K562 (cell line): Measurements from ENCODE around the gene PIP5K1B. TPM values are rescaled to one million over a fixed set of nuclear protein-coding genes. Genes with fewer than 3 reads are reported as not detected.

Source experiments
- ATAC-seq: fragments of 200-7000 bp; cut with Tn5 transposase; 3 replicates; pipeline ENCODE4 v1.9.1; 2020; ENCODE audit warnings: moderate library complexity
- BruUV-seq: library from RNA; stranded (reverse); fragments of 400-500 nt; replicated peaks from 2 replicates; lab custom pipeline; 2021; lab: Mats Ljungman, UMichigan
- CTCF ChIA-PET: fragments of 300-600 bp; formaldehyde crosslinking; extraction: SDS; loops from one replicate; lab custom pipeline; 2021; ENCODE audit warnings: low intra/inter-chr PET ratio; lab: Yijun Ruan, JAX
- POLR2A ChIA-PET: fragments of 300-600, 350-650 bp; sonication (Branson Sonifier 250); formaldehyde crosslinking; extraction: SDS; loops from one replicate; lab custom pipeline; 2021; ENCODE audit warnings: antibody characterized with exemption, inconsistent platforms; lab: Yijun Ruan, JAX
- DNase-seq, 4 experiments: peaks; one replicate each; pipeline versions ENCODE4 v3.0.0 to v3.0.0-alpha.2; 2011 to 2018; ENCODE audit warnings: low spot score in 3 of 4, mixed read lengths in 3 of 4; ENCODE audit errors: extremely low read depth in 1 of 4
- FAIRE-seq: peaks from 2 replicates; lab custom pipeline; 2011; peaks lifted over from hg19 to GRCh38; lab: Jason Lieb, UNC
- H2AFZ ChIP-seq: 2 replicates; pipeline ENCODE4 v1.6.0; 2011; ENCODE audit warnings: low read depth, low read length, control low read depth, inconsistent platforms
- H3K27ac ChIP-seq: fragments of 200-600 bp; 3 replicates; pipeline ENCODE4 v1.8.0; 2011; ENCODE audit warnings: low read depth, mild to moderate bottlenecking, control low read depth, inconsistent platforms, low read length, moderate library complexity, mixed read lengths; ENCODE audit errors: extremely low read depth
- H3K27me3 ChIP-seq, 2 experiments: fragments of 300-600 bp in 1 of 2; 2 replicates in 1 of 2; 3 replicates in 1 of 2; pipeline versions ENCODE4 v1.6.0 to v1.8.0; 2011; ENCODE audit warnings: inconsistent platforms in 2 of 2, low read length in 2 of 2, mild to moderate bottlenecking in 1 of 2, mixed read lengths in 1 of 2, moderate library complexity in 1 of 2; ENCODE audit not compliant: control insufficient read depth in 2 of 2, insufficient read depth in 2 of 2
- H3K36me3 ChIP-seq: fragments of 300-600 bp; 3 replicates; pipeline ENCODE4 v1.8.0; 2011; ENCODE audit warnings: mild to moderate bottlenecking, low read length, inconsistent platforms; ENCODE audit not compliant: control insufficient read depth, insufficient read depth
- H3K4me1 ChIP-seq, 2 experiments: fragments of 200-600 bp in 1 of 2; replicated peaks in 1 of 2; 2 replicates in 1 of 2; 3 replicates in 1 of 2; pipeline versions ENCODE4 v1.5.1 to v1.8.0; 2011; ENCODE audit warnings: inconsistent platforms in 2 of 2, low read length in 2 of 2, mild to moderate bottlenecking in 1 of 2, mixed read lengths in 1 of 2, moderate library complexity in 1 of 2; ENCODE audit not compliant: control insufficient read depth in 2 of 2, insufficient read depth in 2 of 2
- H3K4me2 ChIP-seq: 2 replicates; pipeline ENCODE4 v1.6.1; 2011; ENCODE audit warnings: low read length, control low read depth, inconsistent platforms, mixed read lengths; ENCODE audit not compliant: insufficient read depth
- H3K4me3 ChIP-seq: fragments of 200-600 bp; sonication (generic), shearing (Covaris generic); 2 replicates; pipeline ENCODE4 v1.5.1; 2016; ENCODE audit warnings: control low read depth, inconsistent platforms
- H3K79me2 ChIP-seq: fragments of 200-600 bp; 3 replicates; pipeline ENCODE4 v1.8.0; 2011; ENCODE audit warnings: low read length, inconsistent platforms; ENCODE audit not compliant: control insufficient read depth, insufficient read depth
- H3K9ac ChIP-seq, 2 experiments: 2 replicates each; pipeline versions ENCODE4 v1.6.0 to v1.6.1; 2011; ENCODE audit warnings: low read depth in 2 of 2, low read length in 2 of 2, control low read depth in 1 of 2, inconsistent platforms in 1 of 2, mild to moderate bottlenecking in 1 of 2, mixed read lengths in 1 of 2; ENCODE audit not compliant: insufficient read depth in 1 of 2
- H3K9me1 ChIP-seq: one replicate; pipeline ENCODE4 v1.6.0; 2011; ENCODE audit warnings: inconsistent platforms, mild to moderate bottlenecking, low read length, moderate library complexity; ENCODE audit not compliant: control insufficient read depth, insufficient read depth
- H3K9me3 ChIP-seq: replicated peaks from 2 replicates; pipeline ENCODE4 v1.5.1; 2011; ENCODE audit warnings: low read depth, low read length, inconsistent platforms; ENCODE audit not compliant: control insufficient read depth, insufficient read depth
- H4K20me1 ChIP-seq: replicated peaks from 2 replicates; pipeline ENCODE4 v1.6.1; 2011; ENCODE audit warnings: low read length, inconsistent platforms, mixed read lengths; ENCODE audit not compliant: control insufficient read depth, insufficient read depth
- CHD7 ChIP-seq: fragments of 200-600 bp; sonication (generic); IDR thresholded peaks from one replicate; pipeline ENCODE4 v1.6.1; 2012; ENCODE audit warnings: mild to moderate bottlenecking, low read depth, low read length, inconsistent platforms
- NCOA1 ChIP-seq: fragments of 450-650 bp; IDR thresholded peaks from 2 replicates; pipeline ENCODE4 v1.6.1; 2016; ENCODE audit warnings: low read depth
- RBM25 ChIP-seq: fragments of 200-400 bp; formaldehyde crosslinking; IDR thresholded peaks from 2 replicates; pipeline ENCODE4 v1.6.1; 2018; ENCODE audit warnings: low read length, low read depth, moderate library complexity; ENCODE audit not compliant: severe bottlenecking
- WGBS: fragments of 100-300 bp; shearing (Covaris generic); methylation state at CpG from one replicate; pipeline ENCODE4 v1.1.6; 2016; ENCODE audit warnings: low coverage, mixed read lengths; ENCODE audit not compliant: insufficient coverage; ENCODE audit errors: missing lambda C conversion rate; 5-methylcytosine and 5-hydroxymethylcytosine counted together
- in situ Hi-C: fragments of 300-500 bp; cut with MboI; formaldehyde crosslinking; loops from 4 replicates; pipeline ENCODE4 v1.15.0; 2018; ENCODE audit warnings: inconsistent platforms, mixed read lengths
- intact Hi-C: fragments of 100-400 bp; cut with micrococcal nuclease; formaldehyde crosslinking; loops from 2 replicates; pipeline ENCODE4 v1.14.2; 2022
- polyA plus RNA-seq, 8 experiments: library from polyadenylated mRNA; depleted of rRNA in 4 of 8; stranded (reverse) in 5 of 8; unstranded in 3 of 8; fragments of >200 nt; fragmentation: Nextera tagmentation in 2 of 8; fragmentation: Illumina TruSeq in 1 of 8; extraction: Ambion mirVana in 2 of 8; extraction: Trizol in 1 of 8; gene quantifications; 2 replicates each; pipeline versions ENCODE4 v1.2.1 to v1.2.3, GENCODE V29; 2011 to 2014; ENCODE audit warnings: inconsistent platforms in 1 of 8, missing spikeins in 1 of 8
- total RNA-seq, 7 experiments: library from RNA; depleted of rRNA in 6 of 7; stranded (reverse); fragments of >200 nt in 6 of 7; fragmentation: Illumina TruSeq in 2 of 7; extraction: Trizol in 2 of 7; gene quantifications; 2 replicates each; pipeline versions ENCODE4 v1.2.1 to v1.2.3, GENCODE V29; 2011 to 2021; ENCODE audit warnings: low replicate concordance in 1 of 7

Gene PIP5K1B
- total and polyA plus RNA-seq, 9 of the 15 experiments (the other 6 are each of a cell fraction or from before 2014, with no cell fraction given): 3.1 to 12.9 (median 7.4) TPM

DNA sequence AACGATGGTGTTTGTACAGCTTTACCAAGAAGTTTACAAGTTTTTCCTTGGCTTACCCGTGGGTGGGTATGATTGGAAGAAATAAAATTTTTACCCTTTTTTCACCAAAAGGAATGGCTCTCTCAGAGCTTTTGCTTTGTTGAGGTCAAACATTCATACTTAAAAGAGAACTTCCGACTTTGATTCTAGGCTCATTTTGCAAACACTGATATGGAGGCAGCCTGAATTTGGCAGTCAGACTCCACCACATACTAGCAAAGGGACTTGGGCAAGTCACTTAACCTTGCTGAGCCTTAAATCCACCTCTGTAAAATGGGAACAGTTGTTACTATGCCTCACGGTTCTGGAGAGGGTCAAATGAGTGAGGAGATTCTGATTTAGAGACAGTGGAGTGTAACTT is 155.4 kb downstream of the PIP5K1B start:
- no peak overlapping the region for H3K4me3 ChIP-seq

More for the DNA sequence above, 155.4 kb downstream of the PIP5K1B start:
- H3K4me2 ChIP-seq: no peak overlapping the region
- H3K9ac ChIP-seq: no peak overlapping the region
- in situ Hi-C loops (no loop called here), intact Hi-C loops (loop anchor here (10.0 kb wide), 1 partner anchor 64 kb away; no protein-coding TSS in a partner anchor)
- DNase-seq (no peak), ATAC-seq (no peak), FAIRE-seq (no peak)
- POLR2A ChIA-PET: interaction anchor here (2.0 kb wide), 1 partner anchor 11 kb away, joined by 5 read pairs; no protein-coding TSS in a partner anchor
- H3K79me2 ChIP-seq: no peaks in the 10 kb centered on the region
- H3K27me3 ChIP-seq: no peaks in the 10 kb centered on the region
- TF ChIP-seq RBM25 (peak; percentile 27), CHD7 (no peak), NCOA1 (no peak)
- H3K9me1 ChIP-seq: no peaks in the 10 kb centered on the region
- H3K4me1 ChIP-seq: peaks cover 0 to 4% of the 10 kb centered on the region in 2 experiments; a peak in 2 of 5 replicates
- BruUV-seq: no TSS peak
- 32% methylated on average over 4 of the region's 4 CpGs for WGBS
- no peaks in the 10 kb centered on the region for H3K36me3 ChIP-seq
- no peaks in the 10 kb centered on the region for H4K20me1 ChIP-seq
- no peaks in the 10 kb centered on the region for H3K9me3 ChIP-seq
- no peak overlapping the region for H3K27ac ChIP-seq
- CTCF ChIA-PET: no interaction called here
- no peak overlapping the region for H2AFZ ChIP-seq
